Panc1 (cell line): ENCODE data around the gene TRIP4. TPM values are rescaled to one million over a fixed set of nuclear protein-coding genes. Genes with fewer than 3 reads are reported as not detected.

Experiments used
- ATAC-seq: fragments of 200-7000 bp; cut with Tn5 transposase; 2 replicates; pipeline ENCODE4 v1.9.1; 2020; ENCODE audit warnings: mild to moderate bottlenecking, moderate library complexity
- BruUV-seq: library from RNA; stranded (reverse); fragments of 400-500 nt; replicated peaks from 2 replicates; lab custom pipeline; 2021; lab: Mats Ljungman, UMichigan
- CTCF ChIA-PET: fragments of 300-600 bp; sonication (Branson Sonifier 250); formaldehyde crosslinking; loops from one replicate; lab custom pipeline; 2022; ENCODE audit warnings: antibody characterized with exemption; lab: Charles Lee
- POLR2A ChIA-PET: fragments of 300-600 bp; sonication (Branson Sonifier 250); formaldehyde crosslinking; loops from one replicate; lab custom pipeline; 2022; ENCODE audit warnings: antibody characterized with exemption; lab: Charles Lee
- DNase-seq: peaks from one replicate; pipeline ENCODE4 v3.0.0-alpha.2; 2010; ENCODE audit warnings: low read depth, low spot score
- H3K27ac ChIP-seq: 2 replicates; pipeline ENCODE4 v1.5.1; 2011; ENCODE audit warnings: mild to moderate bottlenecking, low read length, inconsistent platforms
- H3K27me3 ChIP-seq: fragments of 200-500 bp; sonication (Bioruptor generic); 2 replicates; pipeline ENCODE4 v1.6.0; 2014; ENCODE audit warnings: low read length, inconsistent platforms; ENCODE audit not compliant: control insufficient read depth, insufficient read depth
- H3K36me3 ChIP-seq: fragments of 200-500 bp; sonication (Bioruptor generic); 2 replicates; pipeline ENCODE4 v1.5.1; 2014; ENCODE audit warnings: inconsistent platforms, mild to moderate bottlenecking, low read length, moderate library complexity; ENCODE audit not compliant: control insufficient read depth, insufficient read depth
- H3K4me1 ChIP-seq: 2 replicates; pipeline ENCODE4 v1.5.1; 2011; ENCODE audit warnings: inconsistent platforms, mild to moderate bottlenecking, low read length, moderate library complexity; ENCODE audit not compliant: control insufficient read depth, insufficient read depth
- H3K4me3 ChIP-seq, 2 experiments: 2 replicates each; pipeline ENCODE4 v1.5.1; 2011 to 2012; ENCODE audit warnings: low read depth in 2 of 2, low read length in 2 of 2, mild to moderate bottlenecking in 2 of 2, inconsistent platforms in 1 of 2, moderate library complexity in 1 of 2
- H3K9me3 ChIP-seq: fragments of 200-500 bp; sonication (Bioruptor generic); 2 replicates; pipeline ENCODE4 v1.5.1; 2014; ENCODE audit warnings: low read depth, mild to moderate bottlenecking, inconsistent platforms, low read length, moderate library complexity; ENCODE audit not compliant: control insufficient read depth, insufficient read depth
- CTCF ChIP-seq: fragments of 450-650 bp; IDR thresholded peaks from 2 replicates; pipeline ENCODE4 v1.5.1; 2017; ENCODE audit warnings: mild to moderate bottlenecking
- POLR2AphosphoS5 ChIP-seq: IDR thresholded peaks from 2 replicates; pipeline ENCODE4 v1.6.1; 2012; ENCODE audit warnings: mild to moderate bottlenecking, low read depth, low read length, moderate library complexity
- REST ChIP-seq, 2 experiments: IDR thresholded peaks; 2 replicates each; pipeline ENCODE4 v1.6.1; 2011 to 2012; ENCODE audit warnings: low read depth in 2 of 2, control low read depth in 1 of 2, low read length in 1 of 2, mild to moderate bottlenecking in 1 of 2, moderate library complexity in 1 of 2; ENCODE audit not compliant: insufficient read depth in 1 of 2
- SIN3A ChIP-seq: IDR thresholded peaks from 2 replicates; pipeline ENCODE4 v1.6.1; 2012; ENCODE audit warnings: low read depth, mild to moderate bottlenecking, low read length, moderate library complexity, borderline replicate concordance; ENCODE audit not compliant: insufficient read depth
- TCF7L2 ChIP-seq: IDR thresholded peaks from 2 replicates; pipeline ENCODE4 v1.6.1; 2011; ENCODE audit warnings: mild to moderate bottlenecking, low read depth, low read length, inconsistent platforms
- in situ Hi-C: cut with HindIII; loops from 2 replicates; pipeline ENCODE4 v1.10.0; 2016; ENCODE audit warnings: low sequenced_read_pairs, low pct_unique_long_range_greater_than_20kb
- intact Hi-C: fragments of 100-400 bp; cut with micrococcal nuclease; formaldehyde crosslinking; loops from one replicate; pipeline ENCODE4 v1.10.0; 2022; ENCODE audit not compliant: unreplicated experiment
- total RNA-seq: library from RNA; stranded (reverse); gene quantifications from one replicate; pipeline ENCODE4 v1.2.1, GENCODE V29; 2021; ENCODE audit not compliant: unreplicated experiment

TRIP4 gene
- total RNA-seq, 1 experiment from 2014 or later = 42.8 TPM

- no peaks in the 10 kb centered on the region for H3K9me3 ChIP-seq
- H3K27me3 ChIP-seq = no peaks in the 10 kb centered on the region
- peaks cover 14% of the 10 kb centered on the region for H3K36me3 ChIP-seq
- BruUV-seq = no TSS peak
- TF ChIP-seq POLR2AphosphoS5 = no peak
- TF ChIP-seq SIN3A = no peak
- no peak for TF ChIP-seq REST (IDR thresholded peaks at IDR 0.05; ENCODE audit: insufficient read depth in 1 of 2, low read depth in 2 of 2, low read length in 1 of 2)
- TF ChIP-seq CTCF = no peak
- no peak for TF ChIP-seq TCF7L2
- ChIA-PET POLR2A (no interaction called here), CTCF (no interaction called here)
- in situ Hi-C loops = no loop called here
- no peak for ATAC-seq
- no peaks in the 10 kb centered on the region for H3K4me1 ChIP-seq
- H3K27ac ChIP-seq = no peak overlapping the region
- no peak for DNase-seq
- intact Hi-C loops = loop anchor here (10.0 kb wide), 1 partner anchor 260 kb away; no protein-coding TSS in a partner anchor
- H3K4me3 ChIP-seq = no peak overlapping the region
Observed at GRCh38 chr15:64425221-64425620, 37.6 kb downstream of the TRIP4 start.

- Histone ChIP-seq H3K9me3 (no peaks in the 10 kb centered on the region), H3K36me3 (peaks cover 18% of the 10 kb centered on the region), H3K27ac (no peak overlapping the region), H3K27me3 (no peaks in the 10 kb centered on the region), H3K4me1 (no peaks in the 10 kb centered on the region), H3K4me3 (no peak overlapping the region)
- in situ Hi-C loops (no loop called here), intact Hi-C loops (loop anchor here (10.0 kb wide), 1 partner anchor 258 kb away; no protein-coding TSS in a partner anchor)
- DNase-seq (peak; percentile 2), ATAC-seq (no peak)
- BruUV-seq = no TSS peak
- ChIA-PET CTCF (no interaction called here), POLR2A (no interaction called here)
- TF ChIP-seq TCF7L2 (no peak), CTCF (no peak), SIN3A (no peak), REST (IDR thresholded peaks at IDR 0.05; ENCODE audit: insufficient read depth in 1 of 2, low read depth in 2 of 2, low read length in 1 of 2) (no peak), POLR2AphosphoS5 (no peak)
Observed at GRCh38 chr15:64426845-64427465, 39.3 kb downstream of the TRIP4 start.
